Psoas muscle (tissue), 8 donors: Measurements from ENCODE around the gene METTL3. TPM values are rescaled to one million over a fixed set of nuclear protein-coding genes. Genes with fewer than 3 reads are reported as not detected.

ENCODE experiments used
- ATAC-seq, 4 donors: fragments of 200-7000 bp; cut with Tn5 transposase; one replicate each; pipeline ENCODE4 v1.9.1; 2020; ENCODE audit warnings: moderate library complexity in 3 of 4, mild to moderate bottlenecking in 2 of 4
- DNase-seq, 2 donors: peaks; one replicate each; pipeline ENCODE4 v3.0.0-alpha.2; 2020
- H3K27ac ChIP-seq: fragments of 200-600 bp; one replicate; pipeline ENCODE4 v1.8.0; 2022
- H3K27me3 ChIP-seq, 3 donors: fragments of 200-600 bp in 1 of 3; one replicate each; pipeline versions ENCODE4 v1.6.1 to v1.8.0; 2013 to 2022; ENCODE audit warnings: low read length in 2 of 3, mild to moderate bottlenecking in 2 of 3, moderate library complexity in 1 of 3; ENCODE audit not compliant: insufficient read depth in 3 of 3
- H3K36me3 ChIP-seq, 2 donors: fragments of 200-600 bp in 1 of 2; one replicate each; pipeline versions ENCODE4 v1.6.1 to v1.8.0; 2013 to 2022; ENCODE audit warnings: low read depth in 1 of 2, mild to moderate bottlenecking in 1 of 2, moderate library complexity in 1 of 2; ENCODE audit not compliant: insufficient read depth in 1 of 2
- H3K4me1 ChIP-seq: fragments of 200-600 bp; one replicate; pipeline ENCODE4 v1.8.0; 2022
- H3K4me3 ChIP-seq: fragments of 200-600 bp; one replicate; pipeline ENCODE4 v1.8.0; 2022; ENCODE audit warnings: mild to moderate bottlenecking
- H3K9me3 ChIP-seq: fragments of 200-600 bp; one replicate; pipeline ENCODE4 v1.8.0; 2022
- CTCF ChIP-seq: fragments of 200-600 bp; IDR thresholded peaks from one replicate; pipeline ENCODE4 v1.8.0; 2022; ENCODE audit warnings: antibody characterized with exemption
- WGBS, 3 donors: extraction: QIAGEN DNeasy Blood & Tissue Kit; methylation state at CpG; one replicate each; pipeline versions ENCODE4 v1.1.6 to v1.1.7; 2013; 5-methylcytosine and 5-hydroxymethylcytosine counted together
- intact Hi-C, 2 donors: fragments of 100-400 bp; cut with DNase I; formaldehyde crosslinking; loops; one replicate each; pipeline versions ENCODE4 v1.11.0 to v1.14.2; 2022
- polyA plus RNA-seq, 3 donors: library from polyadenylated mRNA; stranded (reverse); fragments of 200-250 nt; gene quantifications; one replicate each; pipeline ENCODE4 v1.2.3, GENCODE V29; 2013
- total RNA-seq, 4 donors: library from RNA; stranded (reverse); fragmentation: NEBNext Ultra II Directional in 2 of 4; extraction: Animal tissue kit (Norgen Biotek cat#: 25700) in 2 of 4; gene quantifications; one replicate each; pipeline versions ENCODE4 v1.2.1 to v1.2.4, GENCODE V29; 2021 to 2023
- donor health status: healthy with polysubstance abuse.
- donor health status: DM: no; HTN: no; CAD: no; lungs with moderate emphysema.
- donor health status: Bipolar disorder and iron deficiency.
- donor health status: healthy.
- donor health status: DM: yes; HTN: yes; CAD: no.
- donor health status: DM: no; HTN: no; CAD: no.
- donor health status: DM: no; HTN: no; CAD: no.
- donor health status: DM: yes; HTN: yes; CAD: no.

The METTL3 gene
- total and polyA plus RNA-seq, 7 donors: 17.5 to 43.9 (median 22.0) TPM

GRCh38 chr14:21525571-21525961 lies 14.4 kb upstream of the METTL3 start:
- Histone ChIP-seq H3K4me1 (no peaks in the 10 kb centered on the region), H3K9me3 (no peaks in the 10 kb centered on the region), H3K27ac (no peak overlapping the region), H3K27me3 (peaks cover 0 to 4% (median 0%) of the 10 kb centered on the region in 3 donors), H3K4me3 (peak overlapping the region; percentile 68), H3K36me3 (no peaks in the 10 kb centered on the region)
- DNase-seq: no peak
- peak in 2 of 4 donors; percentile 14 to 54 for ATAC-seq
- 33 to 50% (median 43%) methylated on average over 8 to 12 of the region's 12 CpGs for WGBS, 3 donors
- no peak for TF ChIP-seq CTCF
- intact Hi-C loops: no loop called here

DNA sequence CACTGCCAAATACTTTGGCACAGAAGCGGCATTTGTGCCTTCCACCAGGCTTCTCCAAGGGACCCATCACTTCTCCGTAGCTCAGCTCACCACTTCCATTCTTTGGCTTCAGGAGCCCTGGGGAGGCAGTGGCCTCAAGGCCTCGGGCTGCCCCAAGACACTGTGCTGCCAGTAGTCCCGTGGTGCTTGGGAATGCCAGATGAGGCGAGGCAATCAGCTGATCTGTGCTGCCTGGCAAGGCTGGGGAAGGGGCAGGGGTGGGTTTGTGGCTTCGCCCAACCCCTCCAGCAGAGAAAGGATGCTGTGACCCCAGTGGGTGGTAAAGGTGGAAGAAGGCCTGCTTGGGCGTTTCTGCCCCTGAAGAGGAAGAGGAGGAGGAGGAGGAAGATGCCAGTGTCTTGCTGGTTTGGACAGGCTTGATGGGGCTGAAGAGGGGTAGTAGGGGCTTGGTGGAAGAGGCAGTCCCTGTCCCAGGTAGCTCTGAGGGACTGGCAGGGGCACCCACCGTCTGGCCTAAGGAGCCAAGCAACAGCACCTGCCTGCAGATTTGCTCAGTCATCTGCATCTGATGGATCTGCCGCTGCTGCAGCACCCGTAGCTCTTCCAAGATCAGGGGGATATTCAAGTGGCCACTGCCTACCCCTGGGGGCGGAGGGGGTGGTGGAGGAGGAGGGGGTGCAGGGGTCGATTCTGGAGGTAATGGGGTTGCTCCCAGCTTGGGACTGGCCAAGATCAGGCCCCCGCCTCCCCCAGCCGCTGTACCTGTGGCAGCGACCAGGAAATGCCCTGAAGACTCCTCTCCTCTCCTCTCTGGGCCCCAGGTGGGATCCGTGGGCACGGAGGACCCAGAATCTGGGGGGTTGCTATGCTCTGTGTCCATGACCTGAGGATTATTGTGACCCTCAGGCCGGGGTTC lies 13.7 kb upstream of the METTL3 start:
- DNase-seq: no peak
- H3K4me1 ChIP-seq: no peaks in the 10 kb centered on the region
- WGBS, 3 donors: 75 to 88% (median 81%) methylated on average over 16 to 18 of the region's 18 CpGs
- H3K27me3 ChIP-seq: peaks cover 0 to 4% (median 0%) of the 10 kb centered on the region in 3 donors
- no peak for TF ChIP-seq CTCF
- no peaks in the 10 kb centered on the region for H3K36me3 ChIP-seq
- peak overlapping the region; percentile 68 for H3K4me3 ChIP-seq
- intact Hi-C loops: no loop called here
- no peak overlapping the region for H3K27ac ChIP-seq
- H3K9me3 ChIP-seq: no peaks in the 10 kb centered on the region
- no peak for ATAC-seq

DNA sequence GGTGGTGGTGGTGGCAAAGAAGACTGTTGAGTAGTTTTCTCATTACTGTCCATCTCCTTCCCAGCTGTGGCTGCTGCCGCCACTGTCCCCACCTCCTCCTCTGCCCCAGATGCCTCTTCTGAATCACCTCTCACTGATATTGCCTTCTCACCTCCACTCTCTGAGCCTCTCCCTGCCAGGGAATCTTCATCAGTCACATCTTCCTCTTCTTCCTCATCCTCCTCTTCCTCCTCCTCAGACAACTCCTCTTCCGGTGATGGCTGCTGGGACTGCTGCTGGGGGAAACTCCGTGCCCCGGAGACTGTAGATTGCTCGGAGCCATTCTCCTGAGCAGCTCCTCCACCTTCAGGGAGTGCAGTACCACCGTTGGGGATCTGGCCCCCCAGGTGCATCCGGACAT lies 12.1 kb upstream of the METTL3 start:
- no peak for TF ChIP-seq CTCF
- Histone ChIP-seq H3K27me3 (peaks cover 0 to 4% (median 0%) of the 10 kb centered on the region in 3 donors), H3K9me3 (no peaks in the 10 kb centered on the region), H3K4me1 (no peaks in the 10 kb centered on the region), H3K4me3 (no peak overlapping the region), H3K36me3 (no peaks in the 10 kb centered on the region), H3K27ac (no peak overlapping the region)
- WGBS, 3 donors: 77 to 89% (median 77%) methylated on average over 6 to 7 of the region's 7 CpGs
- no peak for ATAC-seq
- DNase-seq: no peak
- intact Hi-C loops: no loop called here

DNA sequence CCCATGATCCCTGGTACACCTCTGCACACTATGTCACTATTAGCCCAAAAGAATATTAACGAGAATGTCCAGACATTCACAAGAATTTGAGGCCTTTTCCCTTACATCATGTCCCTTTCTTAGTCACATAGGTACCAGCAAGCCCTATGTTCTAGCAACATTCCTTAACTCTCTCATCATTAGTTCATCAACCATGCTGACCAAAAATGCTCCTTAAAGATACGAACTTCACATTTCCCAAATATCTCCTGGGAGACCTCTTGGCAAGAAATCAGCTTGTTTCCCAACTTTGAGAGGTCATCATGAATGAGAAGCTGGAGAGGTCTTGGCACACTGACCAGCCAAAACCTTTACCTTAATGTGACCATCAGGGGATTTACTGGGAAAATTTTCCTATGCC lies 10.4 kb upstream of the METTL3 start:
- ATAC-seq (no peak), DNase-seq (no peak)
- TF ChIP-seq CTCF: no peak
- intact Hi-C loops: no loop called here
- Histone ChIP-seq H3K9me3 (no peaks in the 10 kb centered on the region), H3K4me3 (no peak overlapping the region), H3K36me3 (no peaks in the 10 kb centered on the region), H3K27ac (no peak overlapping the region), H3K27me3 (peaks cover 0 to 4% (median 0%) of the 10 kb centered on the region in 3 donors), H3K4me1 (no peaks in the 10 kb centered on the region)
- WGBS, 3 donors: 64 to 86% (median 68%) methylated on average over 2 of the region's 2 CpGs
